HG03342 (cell line): Measurements from ENCODE around the gene ARL17B.
"Not testable (repeated sequence)": the region's sequence is repeated elsewhere in the genome, so short reads cannot be mapped to it uniquely, and the experiment has no call there.

Experiments used
- ATAC-seq: cut with Tn5 transposase; IDR thresholded peaks from one replicate; pipeline ENCODE4 v1.9.1; 2021; ENCODE audit warnings: mild to moderate bottlenecking, moderate library complexity; ENCODE audit not compliant: unreplicated experiment

ARL17B gene

GRCh38 chr17:46361755-46362154 is at the start of gene ARL17B:
Gene ARL17B, minus strand, starts transcription at chr17:46361766. Its CDS starts 3,369 bp downstream, at chr17:46358397.
- ATAC-seq, result peak; percentile 96

DNA sequence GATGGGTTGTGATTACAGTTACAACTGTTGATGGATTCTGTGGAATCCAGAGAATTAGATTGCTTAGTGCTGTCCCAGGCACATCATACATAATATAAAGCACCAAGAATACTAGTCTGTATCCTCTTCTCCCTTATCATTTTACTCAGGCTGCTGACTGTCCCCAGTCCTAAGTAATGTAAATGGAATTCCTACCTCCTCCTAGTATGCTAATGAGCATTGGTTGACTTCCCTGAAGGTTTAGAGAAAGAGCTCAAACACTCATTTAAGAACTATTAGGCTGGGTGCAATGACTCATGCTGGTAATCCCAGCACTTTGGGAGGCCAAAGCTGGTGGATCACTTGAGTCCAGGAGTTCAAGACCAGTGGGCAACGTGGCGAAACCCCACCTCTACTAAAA is 48.3 kb upstream of the ARL17B start:
- ATAC-seq, result not testable (repeated sequence)

GRCh38 chr17:46407155-46407554 is 45.6 kb upstream of the ARL17B start:
- not testable (repeated sequence) for ATAC-seq

DNA sequence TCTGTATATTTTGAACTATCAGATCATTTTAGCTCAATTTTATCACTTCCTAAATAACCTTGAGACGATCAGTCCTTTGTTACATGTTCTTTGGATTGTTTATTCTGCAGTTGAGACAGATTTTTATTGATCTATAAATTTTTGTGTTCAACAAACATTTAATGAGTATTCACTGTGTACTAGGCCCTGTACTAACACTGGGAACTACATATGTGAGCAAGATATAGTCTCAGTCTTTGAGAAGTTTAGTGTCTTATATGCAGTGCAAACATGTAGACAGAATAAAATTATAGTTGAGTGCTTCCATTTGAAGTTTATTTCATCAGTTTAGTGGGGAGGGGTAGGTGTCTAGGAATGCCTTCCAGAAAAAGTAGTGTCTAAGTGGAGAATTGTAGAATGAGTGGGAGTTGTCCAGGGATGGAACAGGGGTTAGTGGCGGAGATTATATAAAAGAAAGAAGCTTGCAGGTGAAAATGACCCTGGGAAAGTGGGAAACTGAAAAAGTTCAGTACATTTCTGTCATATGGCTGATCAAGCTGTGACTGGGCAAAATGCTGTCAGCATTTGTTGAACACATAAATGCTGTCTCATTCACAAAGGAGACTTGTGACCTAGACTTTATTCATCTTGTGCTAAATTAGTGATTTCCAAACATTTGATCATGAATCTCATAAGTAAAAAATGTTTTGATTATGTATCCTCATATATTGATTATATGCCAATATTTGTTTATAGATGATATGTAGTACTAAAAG is 39.6 kb upstream of the ARL17B start:
- ATAC-seq, result not testable (repeated sequence)

GRCh38 chr17:46400543-46400942 is 39.0 kb upstream of the ARL17B start:
- not testable (repeated sequence) for ATAC-seq

DNA sequence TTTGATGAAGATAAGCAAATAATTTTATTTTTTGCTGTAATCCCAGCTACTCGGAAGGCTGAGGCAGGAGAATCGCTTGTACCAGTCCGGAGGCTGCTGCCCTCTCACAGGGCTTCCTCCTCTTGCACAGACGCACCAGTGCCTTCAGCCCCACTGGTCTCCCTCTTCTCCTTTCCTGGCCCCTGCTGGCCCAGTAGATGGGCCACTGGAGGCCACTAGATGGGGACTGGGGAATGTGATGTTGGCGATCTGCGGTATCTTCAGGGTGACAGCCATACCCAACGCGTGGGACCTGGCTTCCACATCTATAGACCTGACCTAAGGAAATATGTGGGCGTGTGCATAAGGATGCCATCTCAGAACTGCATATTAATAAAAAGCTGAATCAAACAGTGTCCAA is 38.4 kb upstream of the ARL17B start:
- ATAC-seq, result not testable (repeated sequence)

GRCh38 chr17:46396292-46396691 is 34.7 kb upstream of the ARL17B start:
- ATAC-seq, result not testable (repeated sequence)

- not testable (repeated sequence) for ATAC-seq
Measured at GRCh38 chr17:46393702-46394101, 32.1 kb upstream of the ARL17B start.

- ATAC-seq, result not testable (repeated sequence)
Measured at GRCh38 chr17:46385491-46385890, 23.9 kb upstream of the ARL17B start.

GRCh38 chr17:46383118-46383517 is 21.6 kb upstream of the ARL17B start:
- ATAC-seq, result not testable (repeated sequence)

- peak; percentile 43 for ATAC-seq
Measured at GRCh38 chr17:46373418-46373817, 11.9 kb upstream of the ARL17B start.

DNA sequence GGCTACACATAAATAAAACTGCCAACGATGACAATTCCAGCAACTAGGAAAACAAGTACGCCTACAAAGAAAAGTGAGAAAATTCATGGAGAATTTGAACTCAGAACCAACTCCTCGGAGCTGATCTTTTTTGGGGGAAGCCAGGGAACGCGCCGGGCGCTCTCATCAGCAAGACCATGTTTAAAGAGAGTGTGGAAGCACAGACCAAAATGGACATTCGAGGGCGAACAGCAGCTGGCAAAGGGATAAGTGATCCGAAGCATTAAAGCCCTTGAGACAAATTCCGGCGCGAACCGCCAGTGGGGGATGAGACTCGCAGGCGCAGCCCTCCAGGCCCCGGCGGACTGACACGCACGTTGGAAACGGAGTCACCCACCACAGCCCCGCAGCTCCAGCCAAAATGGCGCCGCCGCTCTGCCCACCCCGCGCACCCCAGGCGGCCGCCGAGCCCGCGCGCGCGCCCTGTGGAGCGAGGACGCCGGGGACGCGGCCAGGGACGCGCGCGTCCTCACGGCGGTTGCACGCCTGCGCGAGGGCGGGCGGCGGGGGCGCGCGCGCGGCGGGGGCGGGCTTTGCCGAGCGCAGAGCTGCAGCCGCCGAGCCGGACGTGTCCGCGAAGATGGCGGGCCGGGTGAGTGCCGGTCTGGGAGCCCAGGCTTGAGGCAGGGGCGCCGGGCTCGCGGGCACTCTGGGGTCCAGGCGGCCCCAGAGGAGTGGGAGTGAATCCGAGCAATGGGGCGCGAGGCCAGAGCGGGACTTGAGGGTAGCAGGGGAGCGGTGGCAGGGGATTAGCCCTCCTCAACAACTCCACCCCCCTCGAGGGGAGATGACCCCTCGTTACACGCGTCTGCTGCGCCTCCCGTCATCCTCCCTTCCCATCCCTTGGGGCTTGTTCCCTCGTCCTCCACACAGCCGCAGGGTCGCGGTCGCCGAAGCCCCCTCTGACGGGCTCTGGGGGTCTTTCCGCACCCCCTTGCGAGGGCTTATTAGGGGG is 11.0 kb upstream of the ARL17B start:
- ATAC-seq, result peak; percentile 72

- not testable (repeated sequence) for ATAC-seq
Measured at GRCh38 chr17:46367520-46367919, 6.0 kb upstream of the ARL17B start.

GRCh38 chr17:46361145-46361735 is 326 bp downstream of the ARL17B start:
- peak; percentile 45 for ATAC-seq

GRCh38 chr17:46353856-46354255 is 7.7 kb downstream of the ARL17B start:
- ATAC-seq, result not testable (repeated sequence)

DNA sequence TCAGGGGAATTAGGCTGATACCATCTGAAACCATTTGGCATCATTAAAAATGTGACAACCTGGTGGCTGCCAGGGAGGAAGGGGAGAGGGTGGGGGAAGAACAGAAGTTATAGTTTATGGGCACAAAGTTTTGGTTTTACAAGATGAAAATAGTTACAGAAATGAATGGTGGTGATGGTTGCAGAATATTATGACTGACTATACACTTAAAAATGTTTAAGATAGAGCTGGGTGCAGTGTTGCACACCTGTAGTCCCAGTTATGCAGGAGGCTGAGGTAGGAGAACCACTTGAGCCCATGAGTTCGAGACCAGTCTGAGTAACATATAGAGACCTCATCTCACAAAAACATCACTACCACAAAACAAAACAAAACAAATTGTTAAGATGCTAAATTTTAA is 12.5 kb downstream of the ARL17B start:
- ATAC-seq, result not testable (repeated sequence)

DNA sequence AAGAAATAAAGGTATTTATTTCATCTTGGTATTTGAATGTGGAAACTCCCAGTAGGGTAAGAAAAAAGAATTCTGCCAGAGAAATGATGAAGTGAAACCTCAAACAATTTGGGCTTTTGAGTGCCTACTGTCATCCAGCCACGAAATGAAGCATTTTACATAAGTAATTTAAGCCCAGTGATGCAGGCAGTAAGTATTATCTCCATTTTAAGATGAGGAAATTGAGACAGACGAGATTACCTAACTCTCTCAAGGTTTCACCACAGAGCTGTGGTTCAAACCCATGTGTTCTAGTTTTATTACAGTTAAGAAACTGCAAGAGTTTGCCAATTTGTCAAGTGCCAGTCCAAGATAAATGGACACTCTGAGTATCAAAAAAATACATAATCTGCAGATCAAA is 13.2 kb downstream of the ARL17B start:
- not testable (repeated sequence) for ATAC-seq

- ATAC-seq, result not testable (repeated sequence)
Measured at GRCh38 chr17:46342131-46342530, 19.4 kb downstream of the ARL17B start.

GRCh38 chr17:46341220-46341619 is 20.3 kb downstream of the ARL17B start:
- ATAC-seq, result not testable (repeated sequence)

- not testable (repeated sequence) for ATAC-seq
Measured at GRCh38 chr17:46294831-46295230, 66.7 kb downstream of the ARL17B start, which contains the start of gene LRRC37A. Gene LRRC37A, plus strand, starts transcription at chr17:46295131. Its CDS starts 3 bp downstream, at chr17:46295134.

- not testable (repeated sequence) for ATAC-seq
Measured at GRCh38 chr17:46291618-46292017, 69.9 kb downstream of the ARL17B start.
